Measurements from ENCODE around the gene ARPP21.

The ARPP21 gene

DNA sequence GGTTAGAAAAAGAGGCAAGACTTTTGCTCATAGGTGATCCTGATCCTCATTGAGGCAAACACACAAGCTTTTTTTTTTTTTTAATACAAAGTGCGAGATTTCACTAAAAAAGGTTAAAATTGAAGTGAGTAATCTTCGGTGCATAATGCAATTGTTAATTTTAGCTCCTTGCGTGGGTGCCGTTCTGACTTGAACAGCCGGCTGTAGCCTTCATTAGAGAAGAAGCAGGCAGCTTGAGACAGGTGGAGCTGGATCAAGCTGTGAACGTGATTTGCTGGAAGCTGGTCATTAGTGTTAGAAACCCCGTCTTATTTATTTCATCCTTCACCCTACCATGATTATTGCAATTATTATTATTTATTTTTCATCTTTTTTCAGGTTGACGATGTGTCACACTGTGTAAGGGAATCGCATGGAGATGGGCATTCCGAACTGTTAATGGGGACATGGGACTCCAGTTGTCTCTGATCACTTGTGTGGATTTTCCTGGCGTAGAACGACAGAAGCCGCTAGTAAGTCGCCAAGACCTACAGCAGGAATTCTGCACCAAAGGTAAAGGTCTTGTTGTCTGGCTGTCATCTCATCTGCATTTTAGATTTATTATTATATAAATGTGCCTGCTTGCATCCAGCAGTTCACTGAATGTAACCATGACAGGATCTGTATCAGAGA is 40.2 kb downstream of the ARPP21 start:
- DNase-seq, result peak; percentile 16
- Histone ChIP-seq H3K9me3 (ENCODE audit: severe bottlenecking) (no peaks in the 10 kb centered on the region), H3K27ac (no peak overlapping the region), H3K27me3 (ENCODE audit: insufficient read depth, low read depth, severe bottlenecking) (no peaks in the 10 kb centered on the region), H3K4me3 (ENCODE audit: low read depth, low read length) (peak overlapping the region; percentile 48), H3K36me3 (no peaks in the 10 kb centered on the region)
- TF ChIP-seq, protein P1, sequence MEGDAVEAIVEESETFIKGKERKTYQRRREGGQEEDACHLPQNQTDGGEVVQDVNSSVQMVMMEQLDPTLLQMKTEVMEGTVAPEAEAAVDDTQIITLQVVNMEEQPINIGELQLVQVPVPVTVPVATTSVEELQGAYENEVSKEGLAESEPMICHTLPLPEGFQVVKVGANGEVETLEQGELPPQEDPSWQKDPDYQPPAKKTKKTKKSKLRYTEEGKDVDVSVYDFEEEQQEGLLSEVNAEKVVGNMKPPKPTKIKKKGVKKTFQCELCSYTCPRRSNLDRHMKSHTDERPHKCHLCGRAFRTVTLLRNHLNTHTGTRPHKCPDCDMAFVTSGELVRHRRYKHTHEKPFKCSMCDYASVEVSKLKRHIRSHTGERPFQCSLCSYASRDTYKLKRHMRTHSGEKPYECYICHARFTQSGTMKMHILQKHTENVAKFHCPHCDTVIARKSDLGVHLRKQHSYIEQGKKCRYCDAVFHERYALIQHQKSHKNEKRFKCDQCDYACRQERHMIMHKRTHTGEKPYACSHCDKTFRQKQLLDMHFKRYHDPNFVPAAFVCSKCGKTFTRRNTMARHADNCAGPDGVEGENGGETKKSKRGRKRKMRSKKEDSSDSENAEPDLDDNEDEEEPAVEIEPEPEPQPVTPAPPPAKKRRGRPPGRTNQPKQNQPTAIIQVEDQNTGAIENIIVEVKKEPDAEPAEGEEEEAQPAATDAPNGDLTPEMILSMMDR (IDR thresholded peaks at IDR 0.05; ENCODE audit: low read depth, low read length), result no peak

DNA sequence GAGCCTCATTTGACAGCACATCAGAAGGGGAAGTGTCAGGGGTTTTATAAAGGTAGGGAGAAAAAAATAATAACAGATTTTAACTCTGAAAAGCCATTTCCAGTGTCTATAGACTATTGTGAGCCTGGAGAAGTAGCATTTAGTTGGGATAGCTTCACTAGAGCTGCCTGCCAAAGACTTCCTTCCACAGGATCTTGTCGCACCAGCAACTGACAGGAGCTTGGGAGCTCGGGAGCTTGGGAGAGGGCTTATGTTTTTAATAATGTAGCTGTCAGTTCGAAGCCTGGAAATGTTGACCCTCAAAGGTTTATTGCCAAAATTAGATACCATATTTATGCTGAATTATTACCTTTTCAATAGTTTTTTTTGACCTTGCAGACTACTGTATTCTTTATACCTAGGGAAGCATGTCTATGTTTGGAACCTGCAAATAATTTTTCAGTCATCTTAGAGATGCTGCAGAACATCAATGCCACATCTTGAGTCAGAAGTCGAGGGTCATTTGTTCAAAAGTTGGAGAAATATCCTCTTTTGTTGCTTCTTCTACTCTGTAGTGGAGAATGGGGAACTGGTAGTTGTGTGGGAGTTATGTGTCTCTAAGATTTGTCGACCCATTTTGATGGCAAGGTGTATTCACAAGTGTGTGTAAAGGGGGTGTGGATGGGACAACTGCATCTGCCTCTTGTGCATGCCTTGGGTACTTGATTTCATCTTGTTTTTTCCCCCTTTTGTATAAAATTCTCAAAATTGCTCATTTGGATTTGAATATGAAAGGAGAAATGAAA is 41.7 kb downstream of the ARPP21 start:
- Histone ChIP-seq H3K4me3 (ENCODE audit: low read depth, low read length) (no peak overlapping the region), H3K27me3 (ENCODE audit: insufficient read depth, low read depth, severe bottlenecking) (no peaks in the 10 kb centered on the region), H3K36me3 (no peaks in the 10 kb centered on the region), H3K27ac (no peak overlapping the region), H3K9me3 (ENCODE audit: severe bottlenecking) (no peaks in the 10 kb centered on the region)
- no peak for DNase-seq
- TF ChIP-seq, protein P1 (IDR thresholded peaks at IDR 0.05; ENCODE audit: low read depth, low read length), result no peak

DNA sequence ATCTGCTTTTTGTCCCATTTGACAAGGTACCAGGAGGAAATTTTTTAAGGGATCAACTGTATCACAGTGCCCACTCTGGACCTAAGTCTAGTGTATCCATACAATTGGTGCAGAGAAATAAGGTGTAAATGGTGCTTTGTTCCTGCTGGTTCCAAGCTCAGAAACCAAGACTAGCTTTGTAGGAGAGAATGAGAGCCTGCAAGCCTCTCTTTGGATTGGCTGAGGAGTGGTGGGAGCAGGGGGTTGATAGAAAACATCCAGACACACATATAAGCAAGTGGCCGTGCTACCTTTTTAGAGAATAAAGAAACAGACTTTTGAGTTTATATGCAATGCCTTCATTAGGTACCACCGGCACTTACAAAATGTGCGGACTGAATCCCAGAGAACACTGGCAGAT is 45.8 kb downstream of the ARPP21 start:
- Histone ChIP-seq H3K27ac (no peak overlapping the region), H3K27me3 (ENCODE audit: insufficient read depth, low read depth, severe bottlenecking) (no peaks in the 10 kb centered on the region), H3K4me3 (ENCODE audit: low read depth, low read length) (no peak overlapping the region), H3K36me3 (no peaks in the 10 kb centered on the region), H3K9me3 (ENCODE audit: severe bottlenecking) (no peaks in the 10 kb centered on the region)
- TF ChIP-seq, protein P1 (IDR thresholded peaks at IDR 0.05; ENCODE audit: low read depth, low read length), result no peak
- no peak for DNase-seq

DNA sequence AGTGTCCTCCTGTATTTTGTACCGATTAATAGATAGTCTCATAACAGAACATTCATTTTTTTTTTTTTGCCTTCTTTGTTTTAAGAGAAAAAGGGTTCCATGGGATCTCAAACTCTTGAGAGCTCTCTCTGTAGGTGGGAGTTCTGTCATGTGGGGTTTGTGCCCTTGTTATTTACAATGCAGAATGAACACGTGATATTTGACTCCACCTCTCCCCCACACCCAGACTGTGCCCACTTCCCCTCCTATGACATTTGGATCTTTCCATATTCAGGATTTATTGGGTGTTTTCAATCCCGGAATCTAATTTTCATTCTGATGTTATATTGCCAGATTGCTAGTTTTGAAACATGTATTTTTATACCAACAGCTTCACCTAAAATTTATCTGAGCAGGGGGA is 49.5 kb downstream of the ARPP21 start:
- H3K27me3 ChIP-seq (ENCODE audit: insufficient read depth, low read depth, severe bottlenecking), result no peaks in the 10 kb centered on the region
- TF ChIP-seq, protein P1 (IDR thresholded peaks at IDR 0.05; ENCODE audit: low read depth, low read length), result no peak
- no peak overlapping the region for H3K4me3 ChIP-seq (ENCODE audit: low read depth, low read length)
- no peak for DNase-seq
- no peaks in the 10 kb centered on the region for H3K36me3 ChIP-seq
- no peak overlapping the region for H3K27ac ChIP-seq
- H3K9me3 ChIP-seq (ENCODE audit: severe bottlenecking), result no peaks in the 10 kb centered on the region

DNA sequence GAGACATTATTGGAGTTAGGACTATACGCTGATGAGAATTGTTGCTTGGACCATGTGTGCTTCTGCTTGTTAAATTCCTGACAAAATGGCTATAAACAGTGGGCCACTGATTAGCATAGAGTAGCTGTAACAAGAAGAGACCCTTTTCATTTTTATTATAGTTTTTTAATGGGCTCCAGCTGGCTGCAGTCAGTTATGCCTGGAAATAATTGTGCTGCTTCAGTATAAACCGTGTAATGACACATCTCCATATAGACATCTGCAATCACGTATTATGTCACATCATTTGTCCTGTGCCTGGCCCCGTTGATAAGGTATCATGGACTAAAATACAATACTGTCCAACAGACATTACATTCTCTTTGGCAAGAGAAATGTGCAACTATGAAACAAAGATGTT is 50.9 kb downstream of the ARPP21 start:
- TF ChIP-seq, protein P1 (IDR thresholded peaks at IDR 0.05; ENCODE audit: low read depth, low read length), result no peak
- no peaks in the 10 kb centered on the region for H3K9me3 ChIP-seq (ENCODE audit: severe bottlenecking)
- no peaks in the 10 kb centered on the region for H3K36me3 ChIP-seq
- no peak for DNase-seq
- no peak overlapping the region for H3K27ac ChIP-seq
- H3K4me3 ChIP-seq (ENCODE audit: low read depth, low read length), result no peak overlapping the region
- H3K27me3 ChIP-seq (ENCODE audit: insufficient read depth, low read depth, severe bottlenecking), result no peaks in the 10 kb centered on the region

Measured in WERI-Rb-1 (cell line).